Forelimb muscle (tissue), 1 donor: ENCODE results near the gene IRF9. TPM values are rescaled to one million over a fixed set of nuclear protein-coding genes. Genes with fewer than 3 reads are reported as not detected.

Source experiments
- DNase-seq: peaks from one replicate; pipeline ENCODE4 v3.0.0-alpha.2; 2013; ENCODE audit warnings: low read depth
- polyA plus RNA-seq: library from polyadenylated mRNA; unstranded; fragments of 120-200 nt; gene quantifications from one replicate; pipeline ENCODE4 v1.2.1, GENCODE V29; 2013; ENCODE audit not compliant: insufficient read length

Gene IRF9
- polyA plus RNA-seq, 1 donor, result 25.1 TPM

DNA sequence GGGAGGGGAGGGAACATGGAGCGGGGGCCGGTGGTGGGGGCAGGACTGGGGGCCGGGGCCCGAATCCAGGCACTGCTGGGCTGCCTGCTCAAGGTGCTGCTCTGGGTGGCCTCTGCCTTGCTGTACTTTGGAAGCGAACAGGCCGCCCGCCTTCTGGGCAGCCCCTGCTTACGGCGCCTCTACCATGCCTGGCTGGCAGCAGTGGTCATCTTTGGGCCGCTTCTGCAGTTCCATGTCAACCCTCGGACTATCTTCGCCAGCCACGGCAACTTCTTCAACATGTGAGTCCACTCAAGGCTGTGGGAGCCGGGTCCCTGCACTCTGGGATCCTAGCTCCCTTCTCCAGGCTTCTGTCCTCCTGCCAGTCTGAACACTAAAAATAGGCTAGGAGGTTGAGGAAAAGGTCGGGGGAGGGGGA lies 29.5 kb upstream of the IRF9 start:
- no peak for DNase-seq

GRCh38 chr14:24132061-24132685 lies 28.9 kb upstream of the IRF9 start:
- no peak for DNase-seq

GRCh38 chr14:24132976-24133375 lies 28.1 kb upstream of the IRF9 start:
- DNase-seq, result no peak

DNA sequence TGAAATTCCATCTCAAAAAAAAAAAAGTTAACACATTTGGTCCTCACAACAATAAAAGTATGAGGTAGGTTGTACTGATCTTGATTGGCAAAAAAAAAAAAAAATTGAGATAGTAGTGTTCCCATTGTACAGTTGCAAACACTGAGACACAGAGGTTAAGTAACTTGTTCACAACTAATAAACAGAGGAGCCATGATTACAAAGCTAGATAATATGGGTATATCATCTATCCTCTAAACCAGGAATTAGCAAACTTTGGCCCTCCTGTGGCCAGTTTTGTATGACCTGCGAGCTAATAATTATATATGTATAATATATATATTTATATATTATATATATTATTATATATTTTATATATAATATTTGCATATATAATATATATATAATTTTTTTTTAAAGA lies 27.3 kb upstream of the IRF9 start:
- no peak for DNase-seq

GRCh38 chr14:24135584-24135833 lies 25.6 kb upstream of the IRF9 start:
- DNase-seq, result no peak

DNA sequence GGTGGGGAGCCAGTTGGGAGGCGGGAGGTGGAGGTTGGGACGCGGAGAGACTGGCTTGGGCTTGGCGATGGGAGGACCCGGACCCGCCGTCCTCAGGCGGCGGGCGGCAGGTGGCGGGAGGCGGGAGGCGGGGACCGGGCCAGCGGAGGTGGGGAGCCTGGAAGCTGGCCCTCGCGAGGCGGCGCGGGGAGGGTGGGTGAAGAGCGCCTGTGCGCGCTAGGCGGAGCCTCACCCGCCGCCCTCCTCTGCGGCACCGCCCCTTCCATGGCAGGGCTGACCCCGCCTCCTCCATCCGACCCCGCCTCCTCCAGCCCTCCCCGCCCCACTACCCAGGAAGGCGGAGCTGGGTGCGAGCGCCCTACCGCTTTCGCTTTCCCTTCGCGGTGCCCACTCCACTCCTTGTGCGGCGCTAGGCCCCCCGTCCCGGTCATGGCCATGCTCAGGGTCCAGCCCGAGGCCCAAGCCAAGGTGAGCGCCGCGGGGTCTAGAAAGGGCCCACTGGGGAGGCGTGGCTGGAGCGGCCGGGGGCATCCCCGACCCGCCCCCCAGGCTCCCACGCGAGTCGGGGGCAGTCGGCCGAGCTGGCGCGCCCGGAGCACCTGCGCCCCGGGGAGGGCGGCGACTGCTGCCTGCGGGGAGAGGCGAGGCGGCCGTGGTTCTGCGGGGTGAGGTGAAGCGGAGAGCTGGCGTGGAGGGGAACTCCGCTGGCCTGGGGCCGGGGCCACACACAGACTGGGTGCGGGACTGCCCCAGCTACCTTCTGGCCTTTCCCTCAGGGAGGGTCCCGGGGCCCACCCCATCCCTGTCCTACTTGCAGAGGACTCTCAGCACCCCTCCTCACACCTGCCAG lies 25.0 kb upstream of the IRF9 start, which contains the start of gene PSME1:
PSME1 (plus strand) TSS at position 361 of the 850 bp plus-strand sequence; CDS start at position 430, 69 bp downstream.
- DNase-seq, result peak; percentile 43

GRCh38 chr14:24136684-24137528 lies 24.2 kb upstream of the IRF9 start:
- DNase-seq, result no peak

GRCh38 chr14:24137529-24138395 lies 23.3 kb upstream of the IRF9 start:
- DNase-seq, result no peak

DNA sequence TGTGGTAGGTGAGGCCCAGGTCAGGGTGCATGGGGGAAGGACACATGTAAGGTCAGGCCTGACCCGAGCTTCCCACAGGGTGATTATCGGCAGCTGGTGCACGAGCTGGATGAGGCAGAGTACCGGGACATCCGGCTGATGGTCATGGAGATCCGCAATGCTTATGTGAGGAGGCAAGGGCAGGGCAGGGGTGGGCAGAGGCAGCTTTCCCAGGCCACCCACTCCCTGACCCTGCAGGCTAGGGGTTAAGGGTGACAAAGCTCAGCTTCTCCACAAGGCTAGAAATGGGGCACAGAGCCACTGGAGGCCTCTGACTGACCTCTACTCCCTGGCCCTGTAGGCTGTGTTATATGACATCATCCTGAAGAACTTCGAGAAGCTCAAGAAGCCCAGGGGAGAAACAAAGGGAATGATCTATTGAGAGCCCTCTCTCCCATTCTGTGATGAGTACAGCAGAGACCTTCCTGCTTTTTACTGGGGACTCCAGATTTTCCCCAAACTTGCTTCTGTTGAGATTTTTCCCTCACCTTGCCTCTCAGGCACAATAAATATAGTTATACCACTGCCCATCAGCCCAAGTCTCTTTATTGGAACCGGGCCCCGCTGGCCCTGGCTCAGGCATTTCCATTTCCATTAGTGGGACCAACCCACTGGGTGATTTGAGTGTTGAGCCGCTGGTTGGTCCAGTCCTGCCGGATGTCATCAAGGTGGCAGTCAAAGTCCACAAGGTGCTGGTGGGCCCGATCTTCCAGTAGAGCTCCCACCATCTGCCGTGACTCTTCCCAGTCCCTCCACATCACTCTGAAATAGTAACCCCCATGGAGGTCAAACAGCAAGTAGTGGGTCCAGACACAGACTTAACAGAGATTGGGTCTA lies 22.4 kb upstream of the IRF9 start:
- DNase-seq, result no peak

GRCh38 chr14:24139272-24139934 lies 21.7 kb upstream of the IRF9 start:
- no peak for DNase-seq

DNA sequence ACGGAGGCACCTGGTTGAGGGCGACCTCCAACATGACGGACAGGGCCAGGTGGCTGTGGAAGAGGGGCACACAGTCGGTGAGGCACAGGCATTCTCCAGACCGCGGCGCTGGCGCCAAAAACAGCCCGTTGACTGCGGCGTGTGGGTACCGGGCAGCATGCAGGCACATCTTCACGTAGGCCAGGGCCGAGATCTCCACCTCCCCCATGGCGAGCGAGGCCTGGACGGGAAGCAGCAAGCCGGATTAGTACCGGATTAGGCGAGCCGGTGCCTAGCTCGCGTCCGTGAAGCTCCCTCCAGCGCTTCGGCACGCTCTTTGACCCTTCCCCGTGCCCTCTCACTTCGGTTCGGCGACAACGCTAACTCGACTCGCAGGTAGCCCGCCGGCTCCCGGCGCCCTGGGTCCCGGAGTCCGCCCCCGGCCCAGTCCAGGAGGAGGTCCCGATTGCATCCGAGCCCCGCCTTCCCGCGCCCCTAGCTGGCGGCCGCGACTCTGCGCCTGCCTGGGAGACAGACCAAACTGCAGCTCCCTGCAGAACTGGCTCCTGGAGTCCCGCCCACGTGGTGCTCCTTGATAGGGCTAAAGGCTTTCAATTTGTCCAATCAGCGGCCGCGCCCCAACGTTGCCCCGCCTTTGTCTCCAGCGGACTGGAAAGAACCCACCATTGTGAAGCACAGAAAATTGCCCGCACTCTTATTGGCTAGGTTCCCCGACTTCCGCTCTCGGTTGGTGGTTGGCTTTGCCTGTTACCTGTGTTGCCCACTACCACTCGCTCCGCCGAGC lies 19.8 kb upstream of the IRF9 start, which contains the start of gene EMC9:
EMC9 (minus strand) TSS at position 495 of the 784 bp plus-strand sequence; CDS start at position 208, 287 bp downstream.
- peak; percentile 97 for DNase-seq

GRCh38 chr14:24143511-24143910 lies 17.6 kb upstream of the IRF9 start:
- no peak for DNase-seq

- no peak for DNase-seq
Measured at GRCh38 chr14:24144451-24144850, 16.6 kb upstream of the IRF9 start.

DNA sequence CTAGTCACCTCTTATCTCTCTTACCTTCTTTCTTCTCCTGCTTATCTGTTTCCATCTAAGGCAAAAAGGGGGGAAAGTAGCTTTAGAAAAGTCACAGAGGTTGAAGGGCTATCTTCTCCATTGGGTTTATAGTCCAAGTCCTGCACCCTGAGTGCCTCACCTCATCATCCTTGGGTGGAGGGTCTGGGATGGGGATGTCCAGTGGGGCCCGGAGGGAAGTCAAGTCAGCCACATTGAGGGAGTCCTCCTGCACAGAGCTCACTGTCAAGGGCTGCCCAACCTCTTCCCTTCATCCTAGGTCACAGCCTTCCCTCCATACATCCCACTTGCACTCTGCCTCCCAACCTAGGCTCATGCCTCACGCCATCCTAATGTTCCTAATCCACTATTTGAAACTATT lies 15.8 kb upstream of the IRF9 start:
- DNase-seq, result no peak

DNA sequence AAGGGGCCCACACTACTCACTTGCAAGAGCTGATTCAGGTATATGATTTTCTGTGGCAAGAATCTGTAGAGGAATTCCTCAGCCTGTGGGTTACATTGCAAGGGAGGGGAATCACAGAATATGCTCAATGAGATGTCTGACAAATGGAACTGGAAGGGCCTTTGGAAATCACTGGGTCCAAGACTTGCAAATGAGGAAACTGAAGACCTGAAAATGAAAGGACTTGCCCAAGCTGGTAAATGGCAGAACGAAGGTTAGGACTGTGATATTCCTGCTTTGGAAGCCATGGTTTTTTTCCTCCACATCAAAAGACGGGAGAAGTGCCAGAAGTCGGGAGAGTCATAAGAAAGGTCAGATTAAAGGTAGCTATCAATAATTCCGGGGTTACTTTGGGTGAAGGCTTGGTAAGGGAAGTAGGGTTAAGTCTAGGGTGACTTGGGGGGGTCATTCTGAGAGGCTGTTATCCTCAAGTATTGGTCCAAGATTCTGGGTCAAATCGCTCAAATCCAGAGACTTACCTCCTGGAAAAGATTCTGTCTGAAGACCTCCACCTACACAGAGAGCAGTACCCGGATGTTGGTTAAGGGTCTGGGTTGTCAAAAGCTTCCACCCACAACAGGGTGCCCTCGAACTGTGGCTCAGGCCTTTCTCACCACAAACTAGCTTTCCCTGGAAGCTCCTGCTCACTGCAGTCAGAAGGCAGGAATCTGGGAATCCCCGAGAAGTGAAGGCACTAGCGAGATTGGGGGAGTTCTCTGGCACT lies 15.2 kb upstream of the IRF9 start:
- no peak for DNase-seq

DNA sequence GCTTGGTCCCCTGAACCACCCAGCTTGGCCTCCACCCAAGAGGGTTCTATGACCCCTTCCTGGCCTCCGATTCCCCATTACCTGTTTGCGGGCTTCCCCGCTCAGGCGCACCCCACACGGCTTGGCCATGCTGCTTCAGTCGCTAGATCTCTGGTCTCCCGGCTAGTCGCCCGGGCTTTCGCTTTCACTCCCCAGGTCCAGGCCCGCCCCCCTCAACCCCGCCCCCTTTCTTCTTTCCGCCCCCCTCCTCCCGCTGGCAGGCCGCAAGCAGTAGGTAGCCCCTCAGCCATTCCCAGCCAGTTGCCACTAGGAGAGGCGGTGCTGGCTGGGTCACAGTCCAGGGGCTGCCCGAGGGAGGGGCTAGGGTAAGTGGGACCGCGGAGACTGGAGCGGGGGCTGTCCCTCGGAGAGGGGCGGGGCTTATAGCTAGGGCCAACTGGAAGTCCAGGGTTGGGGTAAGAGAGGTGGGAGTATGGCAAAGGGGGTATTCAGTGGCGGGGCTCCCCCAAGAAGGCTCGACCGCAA lies 14.6 kb upstream of the IRF9 start, which contains the start of gene PSME2:
PSME2 (minus strand) TSS at position 158 of the 525 bp plus-strand sequence; CDS start at position 129, 29 bp downstream.
- peak; percentile 74 for DNase-seq

GRCh38 chr14:24146978-24147760 lies 13.9 kb upstream of the IRF9 start, which contains the start of gene RNF31:
Gene RNF31 (plus strand): TSS chr14:24147498. CDS start chr14:24147699, 201 bp downstream.
- peak; percentile 97 for DNase-seq
